ENCODE data around the gene CTBP2. TPM values are rescaled to one million over a fixed set of nuclear protein-coding genes. Genes with fewer than 3 reads are reported as not detected.

Gene CTBP2
- total and polyA plus RNA-seq, 10 donors = 6.7 to 74.4 (median 40.1) TPM

DNA sequence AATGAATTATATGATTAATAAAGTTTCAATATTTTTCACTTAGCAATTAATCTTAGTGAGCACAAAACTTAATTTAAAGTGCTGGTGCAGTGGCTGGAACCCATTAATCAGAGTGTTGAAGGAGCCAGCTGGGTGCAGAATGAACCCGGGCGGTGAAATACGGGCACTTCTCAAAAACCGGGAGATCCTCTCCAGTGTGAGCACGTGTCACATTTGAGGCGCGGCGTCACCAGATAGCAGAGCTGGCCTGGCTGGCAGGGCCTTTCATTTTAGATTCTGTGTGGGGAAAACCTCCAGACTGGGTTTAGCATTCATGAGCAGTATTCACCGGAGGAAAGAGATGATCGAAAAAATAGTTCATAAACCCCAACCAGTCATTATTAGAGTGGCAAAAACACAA lies 34.5 kb upstream of the CTBP2 start:
- peak; percentile 50 for DNase-seq
- Histone ChIP-seq H3K36me3 (no peaks in the 10 kb centered on the region), H3K27me3 (replicated peaks in 1 of 7) (peaks cover 0 to 10% (median 0%) of the 10 kb centered on the region in 7 donors), H3K4me3 (no peak overlapping the region), H3K4me1 (no peaks in the 10 kb centered on the region), H3K27ac (no peak overlapping the region), H3K9me3 (no peaks in the 10 kb centered on the region)
- 90 to 96% (median 94%) methylated on average over 10 of the region's 10 CpGs for WGBS, 5 donors
- intact Hi-C loops (cut with DNase I; ENCODE audit: low total_unique reads) = no loop called here
- TF ChIP-seq POLR2A (IDR thresholded peaks at IDR 0.05) (no peak), POLR2AphosphoS5 (IDR thresholded peaks at IDR 0.05) (no peak)
- TF ChIP-seq, protein P1, sequence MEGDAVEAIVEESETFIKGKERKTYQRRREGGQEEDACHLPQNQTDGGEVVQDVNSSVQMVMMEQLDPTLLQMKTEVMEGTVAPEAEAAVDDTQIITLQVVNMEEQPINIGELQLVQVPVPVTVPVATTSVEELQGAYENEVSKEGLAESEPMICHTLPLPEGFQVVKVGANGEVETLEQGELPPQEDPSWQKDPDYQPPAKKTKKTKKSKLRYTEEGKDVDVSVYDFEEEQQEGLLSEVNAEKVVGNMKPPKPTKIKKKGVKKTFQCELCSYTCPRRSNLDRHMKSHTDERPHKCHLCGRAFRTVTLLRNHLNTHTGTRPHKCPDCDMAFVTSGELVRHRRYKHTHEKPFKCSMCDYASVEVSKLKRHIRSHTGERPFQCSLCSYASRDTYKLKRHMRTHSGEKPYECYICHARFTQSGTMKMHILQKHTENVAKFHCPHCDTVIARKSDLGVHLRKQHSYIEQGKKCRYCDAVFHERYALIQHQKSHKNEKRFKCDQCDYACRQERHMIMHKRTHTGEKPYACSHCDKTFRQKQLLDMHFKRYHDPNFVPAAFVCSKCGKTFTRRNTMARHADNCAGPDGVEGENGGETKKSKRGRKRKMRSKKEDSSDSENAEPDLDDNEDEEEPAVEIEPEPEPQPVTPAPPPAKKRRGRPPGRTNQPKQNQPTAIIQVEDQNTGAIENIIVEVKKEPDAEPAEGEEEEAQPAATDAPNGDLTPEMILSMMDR (IDR thresholded peaks at IDR 0.05 in 8 of 11, conservative IDR thresholded peaks at IDR 0.05 in 3 of 11) = no peak

DNA sequence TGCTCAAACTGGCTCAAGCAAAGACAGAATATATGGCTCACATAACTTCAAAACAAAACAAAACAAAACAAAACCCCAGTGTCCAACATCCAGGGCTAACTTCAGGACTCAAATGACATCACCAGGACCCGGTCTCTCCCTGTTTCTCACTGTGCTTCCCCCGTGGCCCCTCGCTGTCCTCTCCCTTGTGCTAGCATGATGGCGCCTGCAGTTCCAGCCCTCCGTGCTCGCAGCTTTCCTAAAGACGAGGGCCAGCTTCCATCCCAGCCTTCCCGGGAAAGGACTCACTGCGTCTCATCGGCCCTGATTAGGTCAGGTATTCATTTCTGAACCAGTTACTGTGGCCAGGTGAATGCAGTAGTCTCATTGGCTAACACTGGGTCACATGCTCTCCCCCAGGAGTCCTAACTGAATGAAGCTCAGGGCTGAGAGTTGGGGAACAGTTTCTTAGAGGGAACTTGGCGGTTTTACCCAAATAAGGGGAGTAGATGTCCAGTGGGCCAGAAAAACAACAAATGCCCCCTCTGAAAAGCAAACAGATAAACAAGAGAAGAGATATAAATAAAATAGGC lies 33.0 kb upstream of the CTBP2 start:
- Histone ChIP-seq H3K27ac (no peak overlapping the region), H3K27me3 (replicated peaks in 1 of 7) (peaks cover 0 to 18% (median 0%) of the 10 kb centered on the region in 7 donors), H3K4me3 (no peak overlapping the region), H3K4me1 (no peaks in the 10 kb centered on the region), H3K9me3 (no peaks in the 10 kb centered on the region), H3K36me3 (no peaks in the 10 kb centered on the region)
- WGBS, 5 donors = 83 to 93% (median 92%) methylated on average over 11 of the region's 11 CpGs
- DNase-seq = peak; percentile 28
- TF ChIP-seq POLR2AphosphoS5 (IDR thresholded peaks at IDR 0.05) (no peak), POLR2A (IDR thresholded peaks at IDR 0.05) (no peak)
- TF ChIP-seq, protein P1 (IDR thresholded peaks at IDR 0.05 in 8 of 11, conservative IDR thresholded peaks at IDR 0.05 in 3 of 11) = no peak
- intact Hi-C loops (cut with DNase I; ENCODE audit: low total_unique reads) = no loop called here

DNA sequence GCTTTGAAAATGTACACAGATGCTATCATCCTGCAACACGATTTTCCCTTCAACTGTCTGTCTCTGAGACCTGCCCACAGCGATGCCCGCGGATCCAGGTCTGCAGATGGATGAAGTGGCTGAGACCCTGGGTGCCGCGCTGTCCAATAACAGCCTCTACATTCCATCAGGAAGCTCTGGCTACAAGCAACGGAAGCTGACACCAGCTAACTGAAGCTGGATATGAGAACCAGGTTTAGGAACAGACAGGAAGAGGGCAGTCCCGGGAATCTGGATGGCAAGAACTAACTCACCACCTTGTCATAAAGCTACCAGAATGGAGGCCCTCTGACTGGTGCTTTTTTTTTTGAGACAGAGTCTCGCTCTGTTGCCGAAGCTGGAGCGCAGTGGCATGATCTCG lies 32.3 kb upstream of the CTBP2 start:
- Histone ChIP-seq H3K27me3 (replicated peaks in 1 of 7) (peaks cover 0 to 19% (median 0%) of the 10 kb centered on the region in 7 donors), H3K36me3 (no peaks in the 10 kb centered on the region), H3K4me1 (no peaks in the 10 kb centered on the region), H3K4me3 (no peak overlapping the region), H3K27ac (no peak overlapping the region), H3K9me3 (no peaks in the 10 kb centered on the region)
- WGBS, 5 donors = 76 to 87% (median 83%) methylated on average over 9 to 12 of the region's 12 CpGs
- DNase-seq = peak; percentile 19
- intact Hi-C loops (cut with DNase I; ENCODE audit: low total_unique reads) = no loop called here
- TF ChIP-seq, protein P1 (IDR thresholded peaks at IDR 0.05 in 8 of 11, conservative IDR thresholded peaks at IDR 0.05 in 3 of 11) = no peak
- TF ChIP-seq POLR2A (IDR thresholded peaks at IDR 0.05) = no peak
- no peak for TF ChIP-seq POLR2AphosphoS5 (IDR thresholded peaks at IDR 0.05)

DNA sequence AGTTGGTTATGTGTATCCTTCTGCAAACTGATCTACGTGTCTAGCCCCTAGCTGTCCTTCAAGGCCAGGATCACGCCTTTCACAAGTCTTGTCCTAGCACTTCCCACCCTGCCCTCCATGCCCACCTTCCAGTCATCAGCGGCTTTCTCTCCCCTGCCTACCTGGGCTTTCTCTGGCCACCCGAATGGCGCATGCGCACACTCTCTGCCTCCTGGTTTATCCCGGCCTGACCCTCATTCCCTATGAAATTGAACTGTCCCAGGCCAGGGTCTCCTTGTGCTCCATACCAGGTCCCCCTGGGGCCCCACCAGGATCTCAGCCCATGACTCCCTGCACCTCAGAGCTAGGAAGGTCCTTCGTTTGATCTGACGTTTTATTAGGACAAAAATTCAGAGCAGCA lies 31.6 kb upstream of the CTBP2 start:
- H3K27me3 ChIP-seq (replicated peaks in 1 of 7) = peaks cover 0 to 22% (median 0%) of the 10 kb centered on the region in 7 donors

More for the DNA sequence above, 31.6 kb upstream of the CTBP2 start:
- 83 to 92% (median 90%) methylated on average over 9 of the region's 9 CpGs for WGBS, 5 donors
- Histone ChIP-seq H3K27ac (no peak overlapping the region), H3K9me3 (no peaks in the 10 kb centered on the region), H3K36me3 (no peaks in the 10 kb centered on the region), H3K4me3 (no peak overlapping the region), H3K4me1 (no peaks in the 10 kb centered on the region)
- no peak for TF ChIP-seq POLR2AphosphoS5 (IDR thresholded peaks at IDR 0.05)
- TF ChIP-seq, protein P1 (IDR thresholded peaks at IDR 0.05 in 8 of 11, conservative IDR thresholded peaks at IDR 0.05 in 3 of 11) = no peak
- no peak for TF ChIP-seq POLR2A (IDR thresholded peaks at IDR 0.05)
- DNase-seq = peak; percentile 27
- intact Hi-C loops (cut with DNase I; ENCODE audit: low total_unique reads) = no loop called here

All from spleen (tissue), 11 donors.